ENCODE measurements around the gene ZNF500. TPM values are rescaled to one million over a fixed set of nuclear protein-coding genes. Genes with fewer than 3 reads are reported as not detected.

Gene ZNF500
- total RNA-seq, 3 donors from 2014 or later, result 8.2 to 17.0 (median 16.4) TPM

DNA sequence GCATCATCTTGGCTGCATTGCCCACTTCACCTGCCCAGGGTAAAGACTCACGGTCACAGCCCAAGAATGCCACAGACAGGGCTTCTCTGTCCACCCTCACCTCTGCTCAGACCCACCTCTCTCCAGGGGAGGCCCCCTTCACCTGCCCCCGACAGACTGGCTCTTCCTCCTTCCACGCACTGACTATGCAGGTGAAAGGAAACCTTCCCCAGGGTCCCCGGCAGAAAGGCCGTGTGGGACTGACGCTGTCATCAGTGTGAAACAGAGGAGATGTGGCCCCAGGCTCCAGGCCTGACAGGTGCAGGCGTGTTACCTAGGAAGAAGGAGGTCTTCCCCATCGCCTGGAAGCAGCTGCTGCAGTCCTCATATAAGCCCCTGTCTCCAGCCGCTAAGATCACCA, 44.8 kb upstream of the ZNF500 start:
- Histone ChIP-seq H3K27ac (no peak overlapping the region), H3K4me1 (no peaks in the 10 kb centered on the region), H3K9me3 (no peaks in the 10 kb centered on the region), H3K4me3 (no peak overlapping the region), H3K27me3 (no peaks in the 10 kb centered on the region), H3K36me3 (peaks cover 14% of the 10 kb centered on the region)
- TF ChIP-seq, protein P1, sequence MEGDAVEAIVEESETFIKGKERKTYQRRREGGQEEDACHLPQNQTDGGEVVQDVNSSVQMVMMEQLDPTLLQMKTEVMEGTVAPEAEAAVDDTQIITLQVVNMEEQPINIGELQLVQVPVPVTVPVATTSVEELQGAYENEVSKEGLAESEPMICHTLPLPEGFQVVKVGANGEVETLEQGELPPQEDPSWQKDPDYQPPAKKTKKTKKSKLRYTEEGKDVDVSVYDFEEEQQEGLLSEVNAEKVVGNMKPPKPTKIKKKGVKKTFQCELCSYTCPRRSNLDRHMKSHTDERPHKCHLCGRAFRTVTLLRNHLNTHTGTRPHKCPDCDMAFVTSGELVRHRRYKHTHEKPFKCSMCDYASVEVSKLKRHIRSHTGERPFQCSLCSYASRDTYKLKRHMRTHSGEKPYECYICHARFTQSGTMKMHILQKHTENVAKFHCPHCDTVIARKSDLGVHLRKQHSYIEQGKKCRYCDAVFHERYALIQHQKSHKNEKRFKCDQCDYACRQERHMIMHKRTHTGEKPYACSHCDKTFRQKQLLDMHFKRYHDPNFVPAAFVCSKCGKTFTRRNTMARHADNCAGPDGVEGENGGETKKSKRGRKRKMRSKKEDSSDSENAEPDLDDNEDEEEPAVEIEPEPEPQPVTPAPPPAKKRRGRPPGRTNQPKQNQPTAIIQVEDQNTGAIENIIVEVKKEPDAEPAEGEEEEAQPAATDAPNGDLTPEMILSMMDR (IDR thresholded peaks at IDR 0.05), result no peak
- no peak for TF ChIP-seq POLR2A (IDR thresholded peaks at IDR 0.05)
- TF ChIP-seq POLR2AphosphoS5 (IDR thresholded peaks at IDR 0.05), result no peak
- no peak for DNase-seq (ENCODE audit: low spot score in 2 of 2)
- intact Hi-C loops (cut with DNase I; ENCODE audit: low total_unique reads), result no loop called here

- H3K27ac ChIP-seq, result no peak overlapping the region
- intact Hi-C loops (cut with DNase I; ENCODE audit: low total_unique reads), result no loop called here
Measured at GRCh38 chr16:4811242-4811641, 44.3 kb upstream of the ZNF500 start.

GRCh38 chr16:4806280-4806679, 39.3 kb upstream of the ZNF500 start:
- Histone ChIP-seq H3K4me1 (peaks cover 0 to 3% of the 10 kb centered on the region in 2 donors), H3K36me3 (no peaks in the 10 kb centered on the region), H3K27ac (no peak overlapping the region), H3K27me3 (no peaks in the 10 kb centered on the region), H3K9me3 (no peaks in the 10 kb centered on the region), H3K4me3 (no peak overlapping the region)
- intact Hi-C loops (cut with DNase I; ENCODE audit: low total_unique reads), result no loop called here
- TF ChIP-seq, protein P1 (IDR thresholded peaks at IDR 0.05), result no peak
- TF ChIP-seq POLR2AphosphoS5 (IDR thresholded peaks at IDR 0.05) (no peak), POLR2A (IDR thresholded peaks at IDR 0.05) (no peak)
- no peak for DNase-seq (ENCODE audit: low spot score in 2 of 2)

More at GRCh38 chr16:4811242-4811641, 44.3 kb upstream of the ZNF500 start:
- no peak for DNase-seq (ENCODE audit: low spot score in 2 of 2)
- Histone ChIP-seq H3K36me3 (peaks cover 14% of the 10 kb centered on the region), H3K4me1 (no peaks in the 10 kb centered on the region), H3K9me3 (no peaks in the 10 kb centered on the region), H3K27me3 (no peaks in the 10 kb centered on the region), H3K4me3 (no peak overlapping the region)
- no peak for TF ChIP-seq POLR2A (IDR thresholded peaks at IDR 0.05)
- TF ChIP-seq, protein P1 (IDR thresholded peaks at IDR 0.05), result no peak

GRCh38 chr16:4805231-4805630, 38.3 kb upstream of the ZNF500 start:
- peaks cover 0 to 6% of the 10 kb centered on the region in 2 donors for H3K4me1 ChIP-seq
- H3K4me3 ChIP-seq, result no peak overlapping the region
- no peaks in the 10 kb centered on the region for H3K27me3 ChIP-seq
- no peak for TF ChIP-seq POLR2A (IDR thresholded peaks at IDR 0.05)
- TF ChIP-seq POLR2AphosphoS5 (IDR thresholded peaks at IDR 0.05), result no peak
- TF ChIP-seq, protein P1 (IDR thresholded peaks at IDR 0.05), result no peak
- intact Hi-C loops (cut with DNase I; ENCODE audit: low total_unique reads), result no loop called here
- no peak for DNase-seq (ENCODE audit: low spot score in 2 of 2)
- H3K9me3 ChIP-seq, result no peaks in the 10 kb centered on the region
- H3K36me3 ChIP-seq, result no peaks in the 10 kb centered on the region
- no peak overlapping the region for H3K27ac ChIP-seq

DNA sequence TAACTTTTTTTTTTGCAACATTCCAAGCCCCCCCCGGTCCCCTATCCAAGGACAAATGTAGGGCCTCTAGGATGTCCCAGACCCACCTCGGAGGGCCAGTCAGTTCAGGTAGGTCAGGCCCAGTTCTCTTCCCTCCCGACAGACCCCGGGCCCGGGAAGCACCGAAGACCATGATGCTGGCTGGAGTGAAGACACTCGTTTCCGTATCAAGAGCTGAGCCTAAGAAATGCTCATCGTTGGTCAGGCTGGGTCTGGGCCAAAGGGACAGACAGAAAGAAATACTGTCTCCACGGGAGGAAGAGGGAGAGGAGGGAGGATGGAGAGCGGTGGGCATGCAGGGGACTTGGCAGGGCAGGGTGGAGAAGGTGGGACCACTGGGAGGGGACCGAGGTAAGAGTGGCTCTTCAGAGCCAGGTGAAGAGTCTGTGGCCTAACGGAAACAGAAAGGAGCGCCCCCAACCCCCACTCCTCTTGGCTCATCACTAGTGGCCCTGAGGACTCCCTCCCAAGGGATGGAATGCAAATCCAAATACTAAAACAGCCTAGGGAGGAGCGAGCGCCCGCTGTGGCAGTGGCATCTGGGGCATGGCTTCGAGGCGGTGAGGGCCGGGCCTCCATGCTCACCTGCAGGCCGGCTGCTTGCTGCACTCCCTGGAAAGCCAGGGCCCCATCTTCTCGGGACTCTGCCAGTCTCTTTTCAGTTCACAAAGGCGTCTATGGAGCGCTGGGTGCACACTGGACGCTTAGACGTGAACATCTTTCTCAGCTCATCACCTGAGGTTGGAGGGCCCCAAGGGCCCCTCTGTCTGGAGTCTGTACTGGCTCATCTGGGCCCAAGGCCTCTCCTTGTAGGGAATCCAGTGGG, 37.2 kb upstream of the ZNF500 start:
- peaks cover 0 to 6% of the 10 kb centered on the region in 2 donors for H3K4me1 ChIP-seq
- no peak for DNase-seq (ENCODE audit: low spot score in 2 of 2)
- no peaks in the 10 kb centered on the region for H3K36me3 ChIP-seq
- no peak overlapping the region for H3K4me3 ChIP-seq
- no peak overlapping the region for H3K27ac ChIP-seq
- TF ChIP-seq POLR2AphosphoS5 (IDR thresholded peaks at IDR 0.05) (no peak), POLR2A (IDR thresholded peaks at IDR 0.05) (no peak)
- TF ChIP-seq, protein P1 (IDR thresholded peaks at IDR 0.05), result no peak
- H3K27me3 ChIP-seq, result no peaks in the 10 kb centered on the region
- intact Hi-C loops (cut with DNase I; ENCODE audit: low total_unique reads), result no loop called here
- no peaks in the 10 kb centered on the region for H3K9me3 ChIP-seq
